Measurements from ENCODE around the gene ZNF614. TPM values are rescaled to one million over a fixed set of nuclear protein-coding genes. Genes with fewer than 3 reads are reported as not detected.
A peak's percentile ranks its signal among the peaks of the same experiment; 100 is the strongest.

The ZNF614 gene
- total and polyA plus RNA-seq, 10 of the 15 experiments (the other 5 are each of a cell fraction or from before 2014, with no cell fraction given) = 3.9 to 16.0 (median 9.6) TPM

DNA sequence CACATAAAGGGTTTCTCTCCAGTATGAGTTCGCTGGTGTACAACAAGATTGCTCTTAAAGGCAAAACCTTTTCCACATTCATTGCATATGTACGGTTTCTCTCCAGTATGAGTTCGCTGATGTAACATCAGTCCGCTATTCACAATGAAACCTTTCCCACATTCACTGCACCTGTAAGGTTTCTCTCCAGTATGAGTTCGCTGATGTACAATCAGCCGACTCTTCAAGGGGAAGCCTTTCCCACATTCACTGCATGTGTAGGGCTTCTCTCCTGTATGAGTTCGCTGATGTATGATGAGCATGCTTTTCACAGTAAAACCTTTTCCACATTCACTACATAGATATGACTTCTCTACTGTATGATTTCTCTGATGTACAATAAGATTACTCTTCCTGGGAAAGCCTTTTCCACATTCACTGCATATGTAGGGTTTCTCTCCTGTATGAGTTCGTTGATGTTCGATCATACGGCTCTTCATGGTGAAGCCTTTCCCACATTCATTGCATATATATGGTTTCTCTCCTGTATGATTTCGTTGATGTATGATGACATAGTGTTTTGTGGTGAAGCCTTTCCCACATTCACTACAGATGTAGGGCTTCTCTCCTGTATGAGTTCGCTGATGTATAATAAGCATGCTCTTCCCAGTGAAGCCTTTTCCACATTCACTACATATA lies 6.0 kb upstream of the ZNF614 start:
- ChIA-PET CTCF (no interaction called here), SMC1A (ENCODE audit: uncharacterized antibody, unreplicated experiment) (no interaction called here), RAD21 (ENCODE audit: unreplicated experiment) (no interaction called here), POLR2A (no interaction called here)
- Histone ChIP-seq H3K27me3 (replicated peaks in 1 of 2; ENCODE audit: control insufficient read depth in 2 of 2, insufficient read depth in 2 of 2, low read length in 1 of 2) (no peaks in the 10 kb centered on the region), H2AFZ (ENCODE audit: control insufficient read depth, low read depth, low read length) (no peak overlapping the region), H3K9ac (ENCODE audit: control insufficient read depth, insufficient read depth, low read length) (no peak overlapping the region), H3K9me3 (replicated peaks; ENCODE audit: control insufficient read depth, insufficient read depth, low read length) (peaks cover 45% of the 10 kb centered on the region), H4K20me1 (ENCODE audit: control insufficient read depth, insufficient read depth) (no peaks in the 10 kb centered on the region), H3K4me1 (ENCODE audit: control insufficient read depth, insufficient read depth, low read length) (no peaks in the 10 kb centered on the region), H3K36me3 (ENCODE audit: control insufficient read depth in 2 of 2, insufficient read depth in 2 of 2, low read length in 1 of 2) (peaks cover 3 to 23% of the 10 kb centered on the region in 2 experiments), H3K27ac (ENCODE audit: control insufficient read depth, insufficient read depth) (no peak overlapping the region), H3K79me2 (ENCODE audit: control insufficient read depth, insufficient read depth, low read length) (no peaks in the 10 kb centered on the region), H3K4me2 (ENCODE audit: control insufficient read depth, insufficient read depth) (no peak overlapping the region), H3K4me3 (no peak overlapping the region)
- no peak for DNase-seq (ENCODE audit: low read depth, low spot score)
- in situ Hi-C loops (cut with MboI) (no loop called here), intact Hi-C loops (cut with micrococcal nuclease; ENCODE audit: unreplicated experiment) (no loop called here)
- 0 out of 2 replicates have a peak, but pooled peaks have one; percentile 50 for TF ChIP-seq CBX5 (IDR thresholded peaks at IDR 0.05; ENCODE audit: low read depth)
- TF ChIP-seq, protein P1, sequence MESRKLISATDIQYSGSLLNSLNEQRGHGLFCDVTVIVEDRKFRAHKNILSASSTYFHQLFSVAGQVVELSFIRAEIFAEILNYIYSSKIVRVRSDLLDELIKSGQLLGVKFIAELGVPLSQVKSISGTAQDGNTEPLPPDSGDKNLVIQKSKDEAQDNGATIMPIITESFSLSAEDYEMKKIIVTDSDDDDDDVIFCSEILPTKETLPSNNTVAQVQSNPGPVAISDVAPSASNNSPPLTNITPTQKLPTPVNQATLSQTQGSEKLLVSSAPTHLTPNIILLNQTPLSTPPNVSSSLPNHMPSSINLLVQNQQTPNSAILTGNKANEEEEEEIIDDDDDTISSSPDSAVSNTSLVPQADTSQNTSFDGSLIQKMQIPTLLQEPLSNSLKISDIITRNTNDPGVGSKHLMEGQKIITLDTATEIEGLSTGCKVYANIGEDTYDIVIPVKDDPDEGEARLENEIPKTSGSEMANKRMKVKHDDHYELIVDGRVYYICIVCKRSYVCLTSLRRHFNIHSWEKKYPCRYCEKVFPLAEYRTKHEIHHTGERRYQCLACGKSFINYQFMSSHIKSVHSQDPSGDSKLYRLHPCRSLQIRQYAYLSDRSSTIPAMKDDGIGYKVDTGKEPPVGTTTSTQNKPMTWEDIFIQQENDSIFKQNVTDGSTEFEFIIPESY (IDR thresholded peaks at IDR 0.05) = peak; percentile 41; the same call in 1 of the 2 replicates
- peak; percentile 91 for TF ChIP-seq KLF5 (IDR thresholded peaks at IDR 0.05; ENCODE audit: partially characterized antibody)
- TF ChIP-seq, protein P2, sequence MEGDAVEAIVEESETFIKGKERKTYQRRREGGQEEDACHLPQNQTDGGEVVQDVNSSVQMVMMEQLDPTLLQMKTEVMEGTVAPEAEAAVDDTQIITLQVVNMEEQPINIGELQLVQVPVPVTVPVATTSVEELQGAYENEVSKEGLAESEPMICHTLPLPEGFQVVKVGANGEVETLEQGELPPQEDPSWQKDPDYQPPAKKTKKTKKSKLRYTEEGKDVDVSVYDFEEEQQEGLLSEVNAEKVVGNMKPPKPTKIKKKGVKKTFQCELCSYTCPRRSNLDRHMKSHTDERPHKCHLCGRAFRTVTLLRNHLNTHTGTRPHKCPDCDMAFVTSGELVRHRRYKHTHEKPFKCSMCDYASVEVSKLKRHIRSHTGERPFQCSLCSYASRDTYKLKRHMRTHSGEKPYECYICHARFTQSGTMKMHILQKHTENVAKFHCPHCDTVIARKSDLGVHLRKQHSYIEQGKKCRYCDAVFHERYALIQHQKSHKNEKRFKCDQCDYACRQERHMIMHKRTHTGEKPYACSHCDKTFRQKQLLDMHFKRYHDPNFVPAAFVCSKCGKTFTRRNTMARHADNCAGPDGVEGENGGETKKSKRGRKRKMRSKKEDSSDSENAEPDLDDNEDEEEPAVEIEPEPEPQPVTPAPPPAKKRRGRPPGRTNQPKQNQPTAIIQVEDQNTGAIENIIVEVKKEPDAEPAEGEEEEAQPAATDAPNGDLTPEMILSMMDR (IDR thresholded peaks at IDR 0.05 in 2 of 3, conservative IDR thresholded peaks at IDR 0.05 in 1 of 3; ENCODE audit: control insufficient read depth in 2 of 3, extremely low read depth in 1 of 3, insufficient read depth in 1 of 3, low read depth in 3 of 3, low read length in 3 of 3) = no peak
- TF ChIP-seq, protein P3, sequence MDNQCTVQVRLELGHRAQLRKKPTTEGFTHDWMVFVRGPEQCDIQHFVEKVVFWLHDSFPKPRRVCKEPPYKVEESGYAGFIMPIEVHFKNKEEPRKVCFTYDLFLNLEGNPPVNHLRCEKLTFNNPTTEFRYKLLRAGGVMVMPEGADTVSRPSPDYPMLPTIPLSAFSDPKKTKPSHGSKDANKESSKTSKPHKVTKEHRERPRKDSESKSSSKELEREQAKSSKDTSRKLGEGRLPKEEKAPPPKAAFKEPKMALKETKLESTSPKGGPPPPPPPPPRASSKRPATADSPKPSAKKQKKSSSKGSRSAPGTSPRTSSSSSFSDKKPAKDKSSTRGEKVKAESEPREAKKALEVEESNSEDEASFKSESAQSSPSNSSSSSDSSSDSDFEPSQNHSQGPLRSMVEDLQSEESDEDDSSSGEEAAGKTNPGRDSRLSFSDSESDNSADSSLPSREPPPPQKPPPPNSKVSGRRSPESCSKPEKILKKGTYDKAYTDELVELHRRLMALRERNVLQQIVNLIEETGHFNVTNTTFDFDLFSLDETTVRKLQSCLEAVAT (IDR thresholded peaks at IDR 0.05) = 0 out of 2 replicates have a peak, but pooled peaks have one; percentile 27
- no peak for TF ChIP-seq MTA2 (IDR thresholded peaks at IDR 0.05; ENCODE audit: low read depth)
- WGBS (ENCODE audit: insufficient coverage, insufficient replicate concordance, low lambda C conversion rate, missing lambda C conversion rate) = 93% methylated on average over 12 of the region's 12 CpGs
- ATAC-seq = no peak
- no peak for FAIRE-seq
- BruUV-seq (replicated peaks) = no TSS peak

Measured in GM12878 (cell line).